ENCODE measurements around the gene ADAM12. TPM values are rescaled to one million over a fixed set of nuclear protein-coding genes. Genes with fewer than 3 reads are reported as not detected.

Gene ADAM12
- polyA plus RNA-seq, 1 donor from 2014 or later: 0.09 TPM

DNA sequence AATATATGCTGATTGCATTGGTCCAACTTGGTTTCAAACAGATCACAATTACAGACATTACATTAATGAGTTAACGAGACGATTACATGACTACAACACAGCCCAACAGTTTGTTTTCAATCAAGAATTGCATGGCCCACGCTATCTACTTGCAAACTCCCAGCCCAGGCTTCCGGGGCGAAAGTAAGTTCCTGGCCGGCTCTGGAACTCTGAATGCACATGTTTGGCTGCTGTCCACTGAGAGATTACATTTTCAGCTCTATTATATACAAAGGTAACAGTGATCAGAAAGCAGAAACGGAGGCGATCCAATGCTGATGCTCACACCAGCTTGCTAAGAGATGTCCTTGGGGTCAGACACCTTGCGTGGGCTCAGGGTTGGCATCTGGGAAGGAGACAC lies 285.6 kb downstream of the ADAM12 start:
- Histone ChIP-seq H3F3A (ENCODE audit: insufficient read depth, low read length, poor library complexity, severe bottlenecking) (no peaks in the 10 kb centered on the region), H3K9me3 (ENCODE audit: low read length) (no peaks in the 10 kb centered on the region), H2AFZ (ENCODE audit: low read depth, low read length) (no peak overlapping the region), H3K9ac (ENCODE audit: low read length) (no peak overlapping the region), H3K36me3 (ENCODE audit: insufficient read depth, low read length) (no peaks in the 10 kb centered on the region), H3K27ac (ENCODE audit: low read length) (no peak overlapping the region), H3K79me2 (replicated peaks; ENCODE audit: insufficient read depth, low read length) (no peaks in the 10 kb centered on the region), H3K9me2 (ENCODE audit: insufficient read depth, low read length) (no peaks in the 10 kb centered on the region), H4K20me1 (ENCODE audit: insufficient read depth) (no peaks in the 10 kb centered on the region), H3K4me2 (ENCODE audit: low read length) (no peak overlapping the region), H3K4me3 (ENCODE audit: low read length) (no peak overlapping the region), H3K27me3 (ENCODE audit: insufficient read depth, low read depth, low read length) (no peaks in the 10 kb centered on the region)
- TF ChIP-seq, protein P1, sequence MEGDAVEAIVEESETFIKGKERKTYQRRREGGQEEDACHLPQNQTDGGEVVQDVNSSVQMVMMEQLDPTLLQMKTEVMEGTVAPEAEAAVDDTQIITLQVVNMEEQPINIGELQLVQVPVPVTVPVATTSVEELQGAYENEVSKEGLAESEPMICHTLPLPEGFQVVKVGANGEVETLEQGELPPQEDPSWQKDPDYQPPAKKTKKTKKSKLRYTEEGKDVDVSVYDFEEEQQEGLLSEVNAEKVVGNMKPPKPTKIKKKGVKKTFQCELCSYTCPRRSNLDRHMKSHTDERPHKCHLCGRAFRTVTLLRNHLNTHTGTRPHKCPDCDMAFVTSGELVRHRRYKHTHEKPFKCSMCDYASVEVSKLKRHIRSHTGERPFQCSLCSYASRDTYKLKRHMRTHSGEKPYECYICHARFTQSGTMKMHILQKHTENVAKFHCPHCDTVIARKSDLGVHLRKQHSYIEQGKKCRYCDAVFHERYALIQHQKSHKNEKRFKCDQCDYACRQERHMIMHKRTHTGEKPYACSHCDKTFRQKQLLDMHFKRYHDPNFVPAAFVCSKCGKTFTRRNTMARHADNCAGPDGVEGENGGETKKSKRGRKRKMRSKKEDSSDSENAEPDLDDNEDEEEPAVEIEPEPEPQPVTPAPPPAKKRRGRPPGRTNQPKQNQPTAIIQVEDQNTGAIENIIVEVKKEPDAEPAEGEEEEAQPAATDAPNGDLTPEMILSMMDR (IDR thresholded peaks at IDR 0.05; ENCODE audit: poor library complexity, severe bottlenecking): no peak
- TF ChIP-seq EZH2 (IDR thresholded peaks at IDR 0.05; ENCODE audit: borderline replicate concordance, insufficient read depth, low read length, poor library complexity, severe bottlenecking) (no peak), EP300 (conservative IDR thresholded peaks at IDR 0.05; ENCODE audit: poor library complexity, severe bottlenecking) (no peak), RAD21 (conservative IDR thresholded peaks at IDR 0.05) (no peak), TAF1 (IDR thresholded peaks at IDR 0.05; ENCODE audit: low read depth) (no peak), MXI1 (conservative IDR thresholded peaks at IDR 0.05; ENCODE audit: poor library complexity, severe bottlenecking) (no peak), SMC3 (conservative IDR thresholded peaks at IDR 0.05; ENCODE audit: poor library complexity) (no peak), POLR2AphosphoS5 (IDR thresholded peaks at IDR 0.05) (no peak)
- TF ChIP-seq, protein P2, sequence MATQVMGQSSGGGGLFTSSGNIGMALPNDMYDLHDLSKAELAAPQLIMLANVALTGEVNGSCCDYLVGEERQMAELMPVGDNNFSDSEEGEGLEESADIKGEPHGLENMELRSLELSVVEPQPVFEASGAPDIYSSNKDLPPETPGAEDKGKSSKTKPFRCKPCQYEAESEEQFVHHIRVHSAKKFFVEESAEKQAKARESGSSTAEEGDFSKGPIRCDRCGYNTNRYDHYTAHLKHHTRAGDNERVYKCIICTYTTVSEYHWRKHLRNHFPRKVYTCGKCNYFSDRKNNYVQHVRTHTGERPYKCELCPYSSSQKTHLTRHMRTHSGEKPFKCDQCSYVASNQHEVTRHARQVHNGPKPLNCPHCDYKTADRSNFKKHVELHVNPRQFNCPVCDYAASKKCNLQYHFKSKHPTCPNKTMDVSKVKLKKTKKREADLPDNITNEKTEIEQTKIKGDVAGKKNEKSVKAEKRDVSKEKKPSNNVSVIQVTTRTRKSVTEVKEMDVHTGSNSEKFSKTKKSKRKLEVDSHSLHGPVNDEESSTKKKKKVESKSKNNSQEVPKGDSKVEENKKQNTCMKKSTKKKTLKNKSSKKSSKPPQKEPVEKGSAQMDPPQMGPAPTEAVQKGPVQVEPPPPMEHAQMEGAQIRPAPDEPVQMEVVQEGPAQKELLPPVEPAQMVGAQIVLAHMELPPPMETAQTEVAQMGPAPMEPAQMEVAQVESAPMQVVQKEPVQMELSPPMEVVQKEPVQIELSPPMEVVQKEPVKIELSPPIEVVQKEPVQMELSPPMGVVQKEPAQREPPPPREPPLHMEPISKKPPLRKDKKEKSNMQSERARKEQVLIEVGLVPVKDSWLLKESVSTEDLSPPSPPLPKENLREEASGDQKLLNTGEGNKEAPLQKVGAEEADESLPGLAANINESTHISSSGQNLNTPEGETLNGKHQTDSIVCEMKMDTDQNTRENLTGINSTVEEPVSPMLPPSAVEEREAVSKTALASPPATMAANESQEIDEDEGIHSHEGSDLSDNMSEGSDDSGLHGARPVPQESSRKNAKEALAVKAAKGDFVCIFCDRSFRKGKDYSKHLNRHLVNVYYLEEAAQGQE (IDR thresholded peaks at IDR 0.05; ENCODE audit: borderline replicate concordance): no peak

DNA sequence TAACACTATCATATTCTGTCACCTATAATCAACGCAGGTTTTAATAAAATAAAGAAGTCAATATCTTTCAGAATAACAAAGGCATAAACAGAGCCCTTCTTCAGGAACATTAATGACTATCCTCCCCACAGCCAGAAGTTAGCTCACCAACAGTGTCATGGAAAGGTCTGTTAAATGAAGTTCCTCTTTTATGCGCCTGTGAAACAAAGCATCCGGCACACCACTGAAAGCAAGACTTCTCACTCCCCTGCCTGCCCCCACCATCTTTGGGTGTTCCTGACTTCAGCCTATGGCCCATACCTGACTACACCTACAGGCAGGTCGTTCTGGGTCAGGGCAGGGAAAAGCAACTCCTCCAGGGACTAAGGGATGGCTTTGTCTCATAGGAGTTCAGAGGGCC lies 286.5 kb downstream of the ADAM12 start:
- Histone ChIP-seq H3K27ac (ENCODE audit: low read length) (no peak overlapping the region), H4K20me1 (ENCODE audit: insufficient read depth) (no peaks in the 10 kb centered on the region), H3K79me2 (replicated peaks; ENCODE audit: insufficient read depth, low read length) (no peaks in the 10 kb centered on the region), H3F3A (ENCODE audit: insufficient read depth, low read length, poor library complexity, severe bottlenecking) (no peaks in the 10 kb centered on the region), H3K9me3 (ENCODE audit: low read length) (no peaks in the 10 kb centered on the region), H3K9ac (ENCODE audit: low read length) (no peak overlapping the region), H3K9me2 (ENCODE audit: insufficient read depth, low read length) (no peaks in the 10 kb centered on the region), H3K27me3 (ENCODE audit: insufficient read depth, low read depth, low read length) (no peaks in the 10 kb centered on the region), H2AFZ (ENCODE audit: low read depth, low read length) (no peak overlapping the region), H3K4me3 (ENCODE audit: low read length) (no peak overlapping the region), H3K4me2 (ENCODE audit: low read length) (no peak overlapping the region), H3K36me3 (ENCODE audit: insufficient read depth, low read length) (no peaks in the 10 kb centered on the region)
- TF ChIP-seq EP300 (conservative IDR thresholded peaks at IDR 0.05; ENCODE audit: poor library complexity, severe bottlenecking) (no peak), POLR2AphosphoS5 (IDR thresholded peaks at IDR 0.05) (no peak), SMC3 (conservative IDR thresholded peaks at IDR 0.05; ENCODE audit: poor library complexity) (no peak), TAF1 (IDR thresholded peaks at IDR 0.05; ENCODE audit: low read depth) (no peak), EZH2 (IDR thresholded peaks at IDR 0.05; ENCODE audit: borderline replicate concordance, insufficient read depth, low read length, poor library complexity, severe bottlenecking) (no peak), RAD21 (conservative IDR thresholded peaks at IDR 0.05) (no peak)
- TF ChIP-seq, protein P1 (IDR thresholded peaks at IDR 0.05; ENCODE audit: poor library complexity, severe bottlenecking): no peak
- TF ChIP-seq, protein P2 (IDR thresholded peaks at IDR 0.05; ENCODE audit: borderline replicate concordance): no peak
